K562 (cell line): Measurements from ENCODE around the gene NFATC4. TPM values are rescaled to one million over a fixed set of nuclear protein-coding genes. Genes with fewer than 3 reads are reported as not detected.

Source experiments
- ATAC-seq: fragments of 200-7000 bp; cut with Tn5 transposase; 3 replicates; pipeline ENCODE4 v1.9.1; 2020; ENCODE audit warnings: moderate library complexity
- BruUV-seq: library from RNA; stranded (reverse); fragments of 400-500 nt; replicated peaks from 2 replicates; lab custom pipeline; 2021; lab: Mats Ljungman, UMichigan
- CTCF ChIA-PET: fragments of 300-600 bp; formaldehyde crosslinking; extraction: SDS; loops from one replicate; lab custom pipeline; 2021; ENCODE audit warnings: low intra/inter-chr PET ratio; lab: Yijun Ruan, JAX
- POLR2A ChIA-PET: fragments of 300-600, 350-650 bp; sonication (Branson Sonifier 250); formaldehyde crosslinking; extraction: SDS; loops from one replicate; lab custom pipeline; 2021; ENCODE audit warnings: antibody characterized with exemption, inconsistent platforms; lab: Yijun Ruan, JAX
- DNase-seq, 4 experiments: peaks; one replicate each; pipeline versions ENCODE4 v3.0.0 to v3.0.0-alpha.2; 2011 to 2018; ENCODE audit warnings: low spot score in 3 of 4, mixed read lengths in 3 of 4; ENCODE audit errors: extremely low read depth in 1 of 4
- FAIRE-seq: peaks from 2 replicates; lab custom pipeline; 2011; peaks lifted over from hg19 to GRCh38; lab: Jason Lieb, UNC
- H2AFZ ChIP-seq: 2 replicates; pipeline ENCODE4 v1.6.0; 2011; ENCODE audit warnings: low read depth, low read length, control low read depth, inconsistent platforms
- H3K27ac ChIP-seq: fragments of 200-600 bp; 3 replicates; pipeline ENCODE4 v1.8.0; 2011; ENCODE audit warnings: low read depth, mild to moderate bottlenecking, control low read depth, inconsistent platforms, low read length, moderate library complexity, mixed read lengths; ENCODE audit errors: extremely low read depth
- H3K27me3 ChIP-seq, 2 experiments: fragments of 300-600 bp in 1 of 2; 2 replicates in 1 of 2; 3 replicates in 1 of 2; pipeline versions ENCODE4 v1.6.0 to v1.8.0; 2011; ENCODE audit warnings: inconsistent platforms in 2 of 2, low read length in 2 of 2, mild to moderate bottlenecking in 1 of 2, mixed read lengths in 1 of 2, moderate library complexity in 1 of 2; ENCODE audit not compliant: control insufficient read depth in 2 of 2, insufficient read depth in 2 of 2
- H3K36me3 ChIP-seq: fragments of 300-600 bp; 3 replicates; pipeline ENCODE4 v1.8.0; 2011; ENCODE audit warnings: mild to moderate bottlenecking, low read length, inconsistent platforms; ENCODE audit not compliant: control insufficient read depth, insufficient read depth
- H3K4me1 ChIP-seq, 2 experiments: fragments of 200-600 bp in 1 of 2; replicated peaks in 1 of 2; 2 replicates in 1 of 2; 3 replicates in 1 of 2; pipeline versions ENCODE4 v1.5.1 to v1.8.0; 2011; ENCODE audit warnings: inconsistent platforms in 2 of 2, low read length in 2 of 2, mild to moderate bottlenecking in 1 of 2, mixed read lengths in 1 of 2, moderate library complexity in 1 of 2; ENCODE audit not compliant: control insufficient read depth in 2 of 2, insufficient read depth in 2 of 2
- H3K4me2 ChIP-seq: 2 replicates; pipeline ENCODE4 v1.6.1; 2011; ENCODE audit warnings: low read length, control low read depth, inconsistent platforms, mixed read lengths; ENCODE audit not compliant: insufficient read depth
- H3K4me3 ChIP-seq: fragments of 200-600 bp; sonication (generic), shearing (Covaris generic); 2 replicates; pipeline ENCODE4 v1.5.1; 2016; ENCODE audit warnings: control low read depth, inconsistent platforms
- H3K79me2 ChIP-seq: fragments of 200-600 bp; 3 replicates; pipeline ENCODE4 v1.8.0; 2011; ENCODE audit warnings: low read length, inconsistent platforms; ENCODE audit not compliant: control insufficient read depth, insufficient read depth
- H3K9ac ChIP-seq, 2 experiments: 2 replicates each; pipeline versions ENCODE4 v1.6.0 to v1.6.1; 2011; ENCODE audit warnings: low read depth in 2 of 2, low read length in 2 of 2, control low read depth in 1 of 2, inconsistent platforms in 1 of 2, mild to moderate bottlenecking in 1 of 2, mixed read lengths in 1 of 2; ENCODE audit not compliant: insufficient read depth in 1 of 2
- H3K9me1 ChIP-seq: one replicate; pipeline ENCODE4 v1.6.0; 2011; ENCODE audit warnings: inconsistent platforms, mild to moderate bottlenecking, low read length, moderate library complexity; ENCODE audit not compliant: control insufficient read depth, insufficient read depth
- H3K9me3 ChIP-seq: replicated peaks from 2 replicates; pipeline ENCODE4 v1.5.1; 2011; ENCODE audit warnings: low read depth, low read length, inconsistent platforms; ENCODE audit not compliant: control insufficient read depth, insufficient read depth
- H4K20me1 ChIP-seq: replicated peaks from 2 replicates; pipeline ENCODE4 v1.6.1; 2011; ENCODE audit warnings: low read length, inconsistent platforms, mixed read lengths; ENCODE audit not compliant: control insufficient read depth, insufficient read depth
- ASH1L ChIP-seq: fragments of 450-650 bp; IDR thresholded peaks from 2 replicates; pipeline ENCODE4 v1.6.1; 2018; ENCODE audit warnings: borderline replicate concordance, mild to moderate bottlenecking, low read depth; ENCODE audit not compliant: partially characterized antibody
- ETS2 ChIP-seq: IDR thresholded peaks from 2 replicates; pipeline ENCODE4 v1.6.1; 2016; ENCODE audit warnings: borderline replicate concordance, missing genetic modification characterization, mild to moderate bottlenecking, moderate library complexity, missing compliant biosample characterization; ENCODE audit not compliant: poor library complexity, severe bottlenecking
- ETV5 ChIP-seq: sonication (generic); formaldehyde crosslinking; IDR thresholded peaks from 2 replicates; pipeline ENCODE4 v1.4.0; 2020; ENCODE audit warnings: low read depth, mild to moderate bottlenecking, missing genetic modification reagents
- ILK ChIP-seq: fragments of 450-650 bp; IDR thresholded peaks from 2 replicates; pipeline ENCODE4 v1.6.1; 2016; ENCODE audit warnings: missing genetic modification characterization, low read depth, mild to moderate bottlenecking, missing compliant biosample characterization, moderate library complexity, borderline replicate concordance
- MCM7 ChIP-seq, 2 experiments: fragments of 450-650 bp; IDR thresholded peaks; 2 replicates each; pipeline ENCODE4 v1.6.1; 2016 to 2018
- RB1 ChIP-seq: fragments of 450-650 bp; IDR thresholded peaks from 2 replicates; pipeline ENCODE4 v1.6.1; 2017; ENCODE audit warnings: low read depth, mild to moderate bottlenecking
- RBFOX2 ChIP-seq: fragments of 200-400 bp; formaldehyde crosslinking; IDR thresholded peaks from 2 replicates; pipeline ENCODE4 v1.6.1; 2017; ENCODE audit warnings: low read depth, mild to moderate bottlenecking, low read length, moderate library complexity
- RBM22 ChIP-seq: fragments of 200-400 bp; formaldehyde crosslinking; IDR thresholded peaks from 2 replicates; pipeline ENCODE4 v1.6.1; 2018; ENCODE audit warnings: low read length, low read depth; ENCODE audit not compliant: poor library complexity, severe bottlenecking
- RBM39 ChIP-seq: fragments of 200-400 bp; formaldehyde crosslinking; optimal IDR thresholded peaks from 2 replicates; pipeline ENCODE3; 2018; ENCODE audit warnings: low read depth, low read length
- WGBS: fragments of 100-300 bp; shearing (Covaris generic); methylation state at CpG from one replicate; pipeline ENCODE4 v1.1.6; 2016; ENCODE audit warnings: low coverage, mixed read lengths; ENCODE audit not compliant: insufficient coverage; ENCODE audit errors: missing lambda C conversion rate; 5-methylcytosine and 5-hydroxymethylcytosine counted together
- in situ Hi-C: fragments of 300-500 bp; cut with MboI; formaldehyde crosslinking; loops from 4 replicates; pipeline ENCODE4 v1.15.0; 2018; ENCODE audit warnings: inconsistent platforms, mixed read lengths
- intact Hi-C: fragments of 100-400 bp; cut with micrococcal nuclease; formaldehyde crosslinking; loops from 2 replicates; pipeline ENCODE4 v1.14.2; 2022
- polyA plus RNA-seq, 8 experiments: library from polyadenylated mRNA; depleted of rRNA in 4 of 8; stranded (reverse) in 5 of 8; unstranded in 3 of 8; fragments of >200 nt; fragmentation: Nextera tagmentation in 2 of 8; fragmentation: Illumina TruSeq in 1 of 8; extraction: Ambion mirVana in 2 of 8; extraction: Trizol in 1 of 8; gene quantifications; 2 replicates each; pipeline versions ENCODE4 v1.2.1 to v1.2.3, GENCODE V29; 2011 to 2014; ENCODE audit warnings: inconsistent platforms in 1 of 8, missing spikeins in 1 of 8
- total RNA-seq, 7 experiments: library from RNA; depleted of rRNA in 6 of 7; stranded (reverse); fragments of >200 nt in 6 of 7; fragmentation: Illumina TruSeq in 2 of 7; extraction: Trizol in 2 of 7; gene quantifications; 2 replicates each; pipeline versions ENCODE4 v1.2.1 to v1.2.3, GENCODE V29; 2011 to 2021; ENCODE audit warnings: low replicate concordance in 1 of 7
- TF ChIP-seq, protein P1 (sequence below): IDR thresholded peaks from 3 replicates; pipeline ENCODE4 v1.6.1; 2011; ENCODE audit warnings: borderline replicate concordance, mild to moderate bottlenecking; ENCODE audit not compliant: insufficient read length, insufficient read depth
- TF ChIP-seq, protein P2 (sequence below): fragments of 200-800 bp; sonication (Bioruptor generic); IDR thresholded peaks from 2 replicates; pipeline ENCODE4 v1.6.1; 2017; ENCODE audit warnings: missing genetic modification characterization, missing compliant biosample characterization
- TF ChIP-seq, protein P3 (sequence below): fragments of 250-450 bp; sonication (Bioruptor Pico); IDR thresholded peaks from 2 replicates; pipeline ENCODE4 v1.5.0; 2020; ENCODE audit warnings: mild to moderate bottlenecking, borderline replicate concordance
- TF ChIP-seq, protein P4 (sequence below): fragments of 450-650 bp; IDR thresholded peaks from 2 replicates; pipeline ENCODE4 v1.6.1; 2016; ENCODE audit warnings: mild to moderate bottlenecking

The NFATC4 gene
- total and polyA plus RNA-seq, 9 of the 15 experiments (the other 6 are each of a cell fraction or from before 2014, with no cell fraction given) = 0.25 to 3.8 (median 0.78) TPM; not detected in 1

DNA sequence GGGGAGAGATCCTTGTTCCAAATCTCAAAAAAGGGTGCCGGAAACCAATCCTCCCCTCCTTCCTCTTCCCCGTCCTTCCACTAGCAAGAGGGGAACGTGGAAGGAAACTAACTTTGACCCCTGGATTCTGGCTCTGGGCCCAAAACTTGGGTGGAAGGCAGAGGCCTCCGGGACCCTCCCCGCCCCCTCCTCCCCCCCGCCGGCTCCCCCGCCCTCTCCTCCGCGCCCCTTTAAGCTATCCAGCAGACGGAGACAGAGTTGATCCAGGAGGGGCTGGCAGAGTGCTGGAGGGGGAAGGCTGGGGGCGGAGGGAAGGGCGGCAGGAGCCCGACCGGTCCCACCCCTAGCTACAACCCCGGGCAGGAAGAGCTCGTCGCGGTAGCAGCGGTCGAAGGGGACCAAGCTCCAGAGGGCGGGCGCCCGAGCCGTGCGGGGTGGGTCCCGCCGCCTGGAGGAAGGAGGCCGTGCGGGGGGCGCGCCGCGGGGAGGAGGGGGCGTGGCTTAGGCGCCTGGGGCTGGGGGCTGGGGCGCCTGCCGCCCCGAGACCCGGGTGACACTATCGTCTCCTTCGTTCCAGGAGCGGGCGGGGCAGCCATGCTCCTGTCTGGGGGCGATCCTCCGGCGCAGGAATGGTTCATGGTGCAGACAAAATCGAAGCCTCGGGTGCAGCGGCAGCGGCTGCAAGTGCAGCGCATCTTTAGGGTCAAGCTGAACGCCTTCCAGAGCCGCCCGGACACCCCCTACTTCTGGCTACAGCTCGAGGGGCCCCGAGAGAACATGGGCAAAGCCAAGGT lies 30.9 kb downstream of the NFATC4 start, which contains the start of gene NYNRIN:
Gene NYNRIN (plus strand): TSS at position 351 of the 794 bp plus-strand sequence. CDS start 244 bp downstream, at position 595.
- peak; percentile 42 to 85 (median 67) for DNase-seq
- Histone ChIP-seq H3K27me3 (no peaks in the 10 kb centered on the region), H3K36me3 (no peaks in the 10 kb centered on the region; the same call in 2 of the 3 replicates), H3K4me3 (peak within 1 kb of the TSS; percentile 36), H3K9me1 (no peaks in the 10 kb centered on the region), H2AFZ (peak within 1 kb of the TSS; percentile 53), H3K27ac (no peak within 1 kb of the TSS), H3K9ac (peak within 1 kb of the TSS in 1 of 2 experiments; percentile 85; a peak in 2 of 4 replicates), H3K4me2 (peak within 1 kb of the TSS; percentile 24; the same call in 1 of the 2 replicates), H4K20me1 (no peaks in the 10 kb centered on the region), H3K79me2 (no peaks in the 10 kb centered on the region), H3K4me1 (peaks cover 0 to 8% of the 10 kb centered on the region in 2 experiments; a peak in 4 of 5 replicates), H3K9me3 (no peaks in the 10 kb centered on the region)
- in situ Hi-C loops (no loop called here), intact Hi-C loops (no loop called here)
- peak; percentile 87 for ATAC-seq
- POLR2A ChIA-PET = interaction anchor here (1.2 kb wide), 1 partner anchor 20 kb away, joined by 3 read pairs; no protein-coding TSS in a partner anchor
- CTCF ChIA-PET = no interaction called here
- BruUV-seq = no TSS peak
- 5% methylated on average over 16 of the region's 57 CpGs for WGBS
- FAIRE-seq = no peak
- no peak for TF ChIP-seq ETS2
- TF ChIP-seq RBM22 = no peak
- TF ChIP-seq RB1 = no peak
- no peak for TF ChIP-seq ILK
- TF ChIP-seq ETV5 (CRISPR knock-in tag) = no peak
- TF ChIP-seq, protein P1, sequence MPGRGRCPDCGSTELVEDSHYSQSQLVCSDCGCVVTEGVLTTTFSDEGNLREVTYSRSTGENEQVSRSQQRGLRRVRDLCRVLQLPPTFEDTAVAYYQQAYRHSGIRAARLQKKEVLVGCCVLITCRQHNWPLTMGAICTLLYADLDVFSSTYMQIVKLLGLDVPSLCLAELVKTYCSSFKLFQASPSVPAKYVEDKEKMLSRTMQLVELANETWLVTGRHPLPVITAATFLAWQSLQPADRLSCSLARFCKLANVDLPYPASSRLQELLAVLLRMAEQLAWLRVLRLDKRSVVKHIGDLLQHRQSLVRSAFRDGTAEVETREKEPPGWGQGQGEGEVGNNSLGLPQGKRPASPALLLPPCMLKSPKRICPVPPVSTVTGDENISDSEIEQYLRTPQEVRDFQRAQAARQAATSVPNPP = no peak
- 0 out of 2 replicates have a peak, but pooled peaks have one; percentile 28 for TF ChIP-seq RBFOX2
- no peak for TF ChIP-seq RBM39
- TF ChIP-seq, protein P2, sequence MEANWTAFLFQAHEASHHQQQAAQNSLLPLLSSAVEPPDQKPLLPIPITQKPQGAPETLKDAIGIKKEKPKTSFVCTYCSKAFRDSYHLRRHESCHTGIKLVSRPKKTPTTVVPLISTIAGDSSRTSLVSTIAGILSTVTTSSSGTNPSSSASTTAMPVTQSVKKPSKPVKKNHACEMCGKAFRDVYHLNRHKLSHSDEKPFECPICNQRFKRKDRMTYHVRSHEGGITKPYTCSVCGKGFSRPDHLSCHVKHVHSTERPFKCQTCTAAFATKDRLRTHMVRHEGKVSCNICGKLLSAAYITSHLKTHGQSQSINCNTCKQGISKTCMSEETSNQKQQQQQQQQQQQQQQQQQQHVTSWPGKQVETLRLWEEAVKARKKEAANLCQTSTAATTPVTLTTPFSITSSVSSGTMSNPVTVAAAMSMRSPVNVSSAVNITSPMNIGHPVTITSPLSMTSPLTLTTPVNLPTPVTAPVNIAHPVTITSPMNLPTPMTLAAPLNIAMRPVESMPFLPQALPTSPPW = peak; percentile 47
- no peak for TF ChIP-seq MCM7 (IDR thresholded peaks at IDR 0.05)
- TF ChIP-seq, protein P3, sequence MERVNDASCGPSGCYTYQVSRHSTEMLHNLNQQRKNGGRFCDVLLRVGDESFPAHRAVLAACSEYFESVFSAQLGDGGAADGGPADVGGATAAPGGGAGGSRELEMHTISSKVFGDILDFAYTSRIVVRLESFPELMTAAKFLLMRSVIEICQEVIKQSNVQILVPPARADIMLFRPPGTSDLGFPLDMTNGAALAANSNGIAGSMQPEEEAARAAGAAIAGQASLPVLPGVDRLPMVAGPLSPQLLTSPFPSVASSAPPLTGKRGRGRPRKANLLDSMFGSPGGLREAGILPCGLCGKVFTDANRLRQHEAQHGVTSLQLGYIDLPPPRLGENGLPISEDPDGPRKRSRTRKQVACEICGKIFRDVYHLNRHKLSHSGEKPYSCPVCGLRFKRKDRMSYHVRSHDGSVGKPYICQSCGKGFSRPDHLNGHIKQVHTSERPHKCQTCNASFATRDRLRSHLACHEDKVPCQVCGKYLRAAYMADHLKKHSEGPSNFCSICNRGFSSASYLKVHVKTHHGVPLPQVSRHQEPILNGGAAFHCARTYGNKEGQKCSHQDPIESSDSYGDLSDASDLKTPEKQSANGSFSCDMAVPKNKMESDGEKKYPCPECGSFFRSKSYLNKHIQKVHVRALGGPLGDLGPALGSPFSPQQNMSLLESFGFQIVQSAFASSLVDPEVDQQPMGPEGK (CRISPR knock-in tag) = no peak
- TF ChIP-seq ASH1L = no peak
- TF ChIP-seq, protein P4, sequence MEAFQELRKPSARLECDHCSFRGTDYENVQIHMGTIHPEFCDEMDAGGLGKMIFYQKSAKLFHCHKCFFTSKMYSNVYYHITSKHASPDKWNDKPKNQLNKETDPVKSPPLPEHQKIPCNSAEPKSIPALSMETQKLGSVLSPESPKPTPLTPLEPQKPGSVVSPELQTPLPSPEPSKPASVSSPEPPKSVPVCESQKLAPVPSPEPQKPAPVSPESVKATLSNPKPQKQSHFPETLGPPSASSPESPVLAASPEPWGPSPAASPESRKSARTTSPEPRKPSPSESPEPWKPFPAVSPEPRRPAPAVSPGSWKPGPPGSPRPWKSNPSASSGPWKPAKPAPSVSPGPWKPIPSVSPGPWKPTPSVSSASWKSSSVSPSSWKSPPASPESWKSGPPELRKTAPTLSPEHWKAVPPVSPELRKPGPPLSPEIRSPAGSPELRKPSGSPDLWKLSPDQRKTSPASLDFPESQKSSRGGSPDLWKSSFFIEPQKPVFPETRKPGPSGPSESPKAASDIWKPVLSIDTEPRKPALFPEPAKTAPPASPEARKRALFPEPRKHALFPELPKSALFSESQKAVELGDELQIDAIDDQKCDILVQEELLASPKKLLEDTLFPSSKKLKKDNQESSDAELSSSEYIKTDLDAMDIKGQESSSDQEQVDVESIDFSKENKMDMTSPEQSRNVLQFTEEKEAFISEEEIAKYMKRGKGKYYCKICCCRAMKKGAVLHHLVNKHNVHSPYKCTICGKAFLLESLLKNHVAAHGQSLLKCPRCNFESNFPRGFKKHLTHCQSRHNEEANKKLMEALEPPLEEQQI = no peak
